NCI-H82 (cell line): ENCODE results near the gene SH2D4B.

Source experiments
- DNase-seq: peaks from one replicate; lab custom pipeline; 2025; lab: John Stamatoyannopoulos, UW

Gene SH2D4B

GRCh38 chr10:80691441-80691840 is 153.7 kb downstream of the SH2D4B start:
- no peak for DNase-seq

DNA sequence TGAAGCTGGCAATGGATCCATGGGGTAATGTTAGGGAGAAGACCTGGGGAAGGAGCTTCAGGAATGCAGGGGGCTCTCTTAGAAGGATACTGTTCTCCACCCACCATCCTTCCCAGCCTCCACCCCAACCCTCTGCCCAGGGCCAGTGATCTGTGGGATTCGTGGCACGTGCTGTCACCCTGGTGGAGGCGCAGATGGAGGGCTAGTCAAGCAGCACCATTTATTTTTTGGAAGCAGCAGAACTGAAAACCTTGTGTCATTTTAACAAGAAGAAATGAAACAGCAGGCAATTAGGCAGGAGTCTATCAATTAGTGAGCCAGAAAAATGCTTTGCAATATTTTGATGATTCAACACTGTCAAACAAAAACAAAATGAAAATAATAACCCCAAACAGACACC is 155.9 kb downstream of the SH2D4B start:
- no peak for DNase-seq

GRCh38 chr10:80694930-80695329 is 157.2 kb downstream of the SH2D4B start:
- DNase-seq: no peak
